Midbrain (tissue), 1 donor: Measurements from ENCODE around the gene AOPEP.

ENCODE experiments used
- DNase-seq: peaks from one replicate; lab custom pipeline; 2025; lab: John Stamatoyannopoulos, UW

The AOPEP gene

GRCh38 chr9:94918038-94918753 is 191.7 kb downstream of the AOPEP start:
- DNase-seq: no peak

- no peak for DNase-seq
These were observed 193.0 kb downstream of the AOPEP start for GRCh38 chr9:94919376-94920098.

- DNase-seq: no peak
These were observed 194.1 kb downstream of the AOPEP start for GRCh38 chr9:94920420-94921091.

GRCh38 chr9:94921092-94921471 is 194.6 kb downstream of the AOPEP start:
- no peak for DNase-seq

- DNase-seq: no peak
These were observed 195.2 kb downstream of the AOPEP start for GRCh38 chr9:94921656-94922055.

GRCh38 chr9:94922098-94922607 is 195.7 kb downstream of the AOPEP start:
- no peak for DNase-seq

GRCh38 chr9:94922691-94923107 is 196.2 kb downstream of the AOPEP start:
- DNase-seq: no peak

- DNase-seq: no peak
These were observed 197.0 kb downstream of the AOPEP start for GRCh38 chr9:94923326-94924089.

- DNase-seq: no peak
These were observed 199.4 kb downstream of the AOPEP start for GRCh38 chr9:94925751-94926430.

GRCh38 chr9:94926431-94926800 is 199.9 kb downstream of the AOPEP start:
- DNase-seq: no peak

- no peak for DNase-seq
These were observed 200.7 kb downstream of the AOPEP start for GRCh38 chr9:94927048-94927761.

GRCh38 chr9:94927762-94928670 is 201.5 kb downstream of the AOPEP start:
- no peak for DNase-seq

GRCh38 chr9:94928691-94929368 is 202.3 kb downstream of the AOPEP start:
- no peak for DNase-seq

- no peak for DNase-seq
These were observed 202.9 kb downstream of the AOPEP start for GRCh38 chr9:94929369-94929756.

- no peak for DNase-seq
These were observed 204.6 kb downstream of the AOPEP start for GRCh38 chr9:94931036-94931633.

- no peak for DNase-seq
These were observed 205.2 kb downstream of the AOPEP start for GRCh38 chr9:94931740-94932139.

GRCh38 chr9:94932652-94933510 is 206.4 kb downstream of the AOPEP start:
- DNase-seq: no peak

GRCh38 chr9:94933511-94933828 is 207.0 kb downstream of the AOPEP start:
- DNase-seq: no peak
